Stomach (tissue), 4 donors: Measurements from ENCODE around the gene DYRK2.

Experiments
- POLR2A ChIP-seq, 4 donors: fragments of 450-650 bp; IDR thresholded peaks; one replicate each; pipeline ENCODE4 v1.6.1; 2016; ENCODE audit warnings: antibody characterized with exemption in 4 of 4, control low read depth in 2 of 4, mild to moderate bottlenecking in 1 of 4, moderate library complexity in 1 of 4
- TF ChIP-seq, protein P1 (sequence below), 7 experiments: fragments of 450-650 bp in 4 of 7; fragments of 200-600 bp in 3 of 7; sonication (generic) in 3 of 7; IDR thresholded peaks; one replicate each; pipeline ENCODE4 v1.5.1; 2016 to 2019; ENCODE audit warnings: antibody characterized with exemption in 7 of 7, control low read depth in 2 of 7, mild to moderate bottlenecking in 1 of 7

GRCh38 chr12:67669217-67669933 lies 20.8 kb downstream of the DYRK2 start:
- TF ChIP-seq POLR2A (IDR thresholded peaks at IDR 0.05): no peak
- TF ChIP-seq, protein P1, sequence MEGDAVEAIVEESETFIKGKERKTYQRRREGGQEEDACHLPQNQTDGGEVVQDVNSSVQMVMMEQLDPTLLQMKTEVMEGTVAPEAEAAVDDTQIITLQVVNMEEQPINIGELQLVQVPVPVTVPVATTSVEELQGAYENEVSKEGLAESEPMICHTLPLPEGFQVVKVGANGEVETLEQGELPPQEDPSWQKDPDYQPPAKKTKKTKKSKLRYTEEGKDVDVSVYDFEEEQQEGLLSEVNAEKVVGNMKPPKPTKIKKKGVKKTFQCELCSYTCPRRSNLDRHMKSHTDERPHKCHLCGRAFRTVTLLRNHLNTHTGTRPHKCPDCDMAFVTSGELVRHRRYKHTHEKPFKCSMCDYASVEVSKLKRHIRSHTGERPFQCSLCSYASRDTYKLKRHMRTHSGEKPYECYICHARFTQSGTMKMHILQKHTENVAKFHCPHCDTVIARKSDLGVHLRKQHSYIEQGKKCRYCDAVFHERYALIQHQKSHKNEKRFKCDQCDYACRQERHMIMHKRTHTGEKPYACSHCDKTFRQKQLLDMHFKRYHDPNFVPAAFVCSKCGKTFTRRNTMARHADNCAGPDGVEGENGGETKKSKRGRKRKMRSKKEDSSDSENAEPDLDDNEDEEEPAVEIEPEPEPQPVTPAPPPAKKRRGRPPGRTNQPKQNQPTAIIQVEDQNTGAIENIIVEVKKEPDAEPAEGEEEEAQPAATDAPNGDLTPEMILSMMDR (IDR thresholded peaks at IDR 0.05): no peak
